HFF-Myc (cell line): ENCODE data around the gene ZC3H4.
"Not testable (repeated sequence)": the region's sequence is repeated elsewhere in the genome, so short reads cannot be mapped to it uniquely, and the experiment has no call there.

Source experiments
- DNase-seq: peaks from one replicate; pipeline ENCODE4 v3.0.0-alpha.2; 2011; ENCODE audit warnings: low read depth; ENCODE audit errors: extremely low read depth
- H3K4me3 ChIP-seq: replicated peaks from 2 replicates; pipeline ENCODE4 v1.5.1; 2011; ENCODE audit warnings: low read depth, mild to moderate bottlenecking, control low read depth, low read length
- CTCF ChIP-seq: IDR thresholded peaks from 2 replicates; pipeline ENCODE4 v1.5.1; 2012; ENCODE audit warnings: mild to moderate bottlenecking, low read depth, low read length, control low read depth; ENCODE audit errors: missing control alignments

The ZC3H4 gene

GRCh38 chr19:47056411-47056810 lies 57.2 kb downstream of the ZC3H4 start:
- DNase-seq, result no peak
- no peak overlapping the region for H3K4me3 ChIP-seq
- TF ChIP-seq CTCF, result no peak

GRCh38 chr19:47050562-47050961 lies 63.0 kb downstream of the ZC3H4 start:
- DNase-seq, H3K4me3 ChIP-seq: not testable (repeated sequence)

GRCh38 chr19:47049307-47049700 lies 64.3 kb downstream of the ZC3H4 start:
- DNase-seq, result peak; percentile 4
- no peak for TF ChIP-seq CTCF
- H3K4me3 ChIP-seq, result no peak overlapping the region

GRCh38 chr19:47047763-47048405 lies 65.7 kb downstream of the ZC3H4 start:
- peak; percentile 80 for DNase-seq
- TF ChIP-seq CTCF, result no peak
- H3K4me3 ChIP-seq, result peak overlapping the region; percentile 69

GRCh38 chr19:47047272-47047762 lies 66.3 kb downstream of the ZC3H4 start:
- TF ChIP-seq CTCF, result no peak
- no peak for DNase-seq
- H3K4me3 ChIP-seq, result peak overlapping the region; percentile 69

- no peak for TF ChIP-seq CTCF
- no peak overlapping the region for H3K4me3 ChIP-seq
Measured at GRCh38 chr19:47045867-47046470, 67.6 kb downstream of the ZC3H4 start.

GRCh38 chr19:47044946-47045866 lies 68.4 kb downstream of the ZC3H4 start:
- DNase-seq, result no peak
- H3K4me3 ChIP-seq, result no peak overlapping the region
- no peak for TF ChIP-seq CTCF

More at GRCh38 chr19:47045867-47046470, 67.6 kb downstream of the ZC3H4 start:
- no peak for DNase-seq
